Lower lobe of right lung (tissue), 2 donors: Measurements from ENCODE around the gene HOMER1. TPM values are rescaled to one million over a fixed set of nuclear protein-coding genes. Genes with fewer than 3 reads are reported as not detected.

Source experiments
- ATAC-seq, 2 donors: fragments of 200-7000 bp; cut with Tn5 transposase; one replicate each; pipeline ENCODE4 v1.9.1; 2020 to 2022; ENCODE audit warnings: mild to moderate bottlenecking in 2 of 2, moderate library complexity in 2 of 2
- DNase-seq: peaks from one replicate; pipeline ENCODE4 v3.0.0-alpha.2; 2020
- H3K27ac ChIP-seq: fragments of 200-600 bp; one replicate; pipeline ENCODE4 v1.8.0; 2022
- H3K27me3 ChIP-seq: fragments of 200-600 bp; one replicate; pipeline ENCODE4 v1.8.0; 2022; ENCODE audit warnings: low read depth
- H3K36me3 ChIP-seq: fragments of 200-600 bp; one replicate; pipeline ENCODE4 v1.8.0; 2022; ENCODE audit warnings: mild to moderate bottlenecking
- H3K4me1 ChIP-seq: fragments of 200-600 bp; one replicate; pipeline ENCODE4 v1.8.0; 2022
- H3K4me3 ChIP-seq: fragments of 200-600 bp; one replicate; pipeline ENCODE4 v1.8.0; 2022; ENCODE audit warnings: mild to moderate bottlenecking
- H3K9me3 ChIP-seq: fragments of 200-600 bp; one replicate; pipeline ENCODE4 v1.8.0; 2022
- intact Hi-C: fragments of 100-400 bp; cut with DNase I; formaldehyde crosslinking; loops from one replicate; pipeline ENCODE4 v1.11.0; 2022
- total RNA-seq: library from RNA; stranded (reverse); fragmentation: NEBNext Ultra II Directional; extraction: Animal tissue kit (Norgen Biotek cat#: 25700); gene quantifications from one replicate; pipeline ENCODE4 v1.2.1, GENCODE V29; 2021
- TF ChIP-seq, protein P1 (sequence below): fragments of 200-600 bp; IDR thresholded peaks from one replicate; pipeline ENCODE4 v1.8.0; 2022; ENCODE audit warnings: antibody characterized with exemption, mild to moderate bottlenecking
- donor health status: DM: no; HTN: yes; CAD: no; lungs with severe emphysema.

HOMER1 gene
- total RNA-seq, 1 donor from 2014 or later: 6.9 TPM

DNA sequence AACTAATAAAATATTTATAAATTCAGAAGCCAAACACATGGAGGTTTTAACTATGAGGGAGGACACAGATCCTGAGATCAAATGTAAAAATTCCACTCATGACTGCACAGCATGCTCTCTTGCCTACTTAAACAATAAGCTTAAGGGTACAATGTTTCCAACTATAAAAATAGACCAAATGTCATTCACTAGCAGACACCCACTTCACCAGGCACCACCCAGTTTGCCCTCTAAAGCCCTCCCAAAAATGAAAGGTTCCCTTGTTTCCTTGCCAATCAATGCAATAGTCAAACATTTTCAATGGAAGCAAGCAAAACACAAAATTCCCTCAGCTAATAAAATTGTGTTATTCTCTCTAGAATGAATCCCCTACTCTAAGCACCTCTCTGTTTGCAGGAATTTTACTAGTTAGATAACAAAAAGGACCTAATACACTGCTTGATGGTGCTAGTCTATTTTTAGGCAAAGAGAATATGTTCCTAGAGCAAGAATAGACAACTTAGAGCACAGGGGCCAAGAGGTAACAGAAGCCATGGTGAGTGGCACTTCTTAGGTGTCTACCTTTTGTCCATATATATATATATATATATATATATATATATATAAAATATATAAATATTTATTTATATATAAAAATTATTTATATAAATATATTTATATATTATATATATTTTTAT, 135.3 kb downstream of the HOMER1 start:
- intact Hi-C loops: no loop called here
- Histone ChIP-seq H3K4me1 (no peaks in the 10 kb centered on the region), H3K27me3 (no peaks in the 10 kb centered on the region), H3K27ac (no peak overlapping the region), H3K9me3 (peaks cover 22% of the 10 kb centered on the region), H3K36me3 (no peaks in the 10 kb centered on the region), H3K4me3 (no peak overlapping the region)
- TF ChIP-seq, protein P1, sequence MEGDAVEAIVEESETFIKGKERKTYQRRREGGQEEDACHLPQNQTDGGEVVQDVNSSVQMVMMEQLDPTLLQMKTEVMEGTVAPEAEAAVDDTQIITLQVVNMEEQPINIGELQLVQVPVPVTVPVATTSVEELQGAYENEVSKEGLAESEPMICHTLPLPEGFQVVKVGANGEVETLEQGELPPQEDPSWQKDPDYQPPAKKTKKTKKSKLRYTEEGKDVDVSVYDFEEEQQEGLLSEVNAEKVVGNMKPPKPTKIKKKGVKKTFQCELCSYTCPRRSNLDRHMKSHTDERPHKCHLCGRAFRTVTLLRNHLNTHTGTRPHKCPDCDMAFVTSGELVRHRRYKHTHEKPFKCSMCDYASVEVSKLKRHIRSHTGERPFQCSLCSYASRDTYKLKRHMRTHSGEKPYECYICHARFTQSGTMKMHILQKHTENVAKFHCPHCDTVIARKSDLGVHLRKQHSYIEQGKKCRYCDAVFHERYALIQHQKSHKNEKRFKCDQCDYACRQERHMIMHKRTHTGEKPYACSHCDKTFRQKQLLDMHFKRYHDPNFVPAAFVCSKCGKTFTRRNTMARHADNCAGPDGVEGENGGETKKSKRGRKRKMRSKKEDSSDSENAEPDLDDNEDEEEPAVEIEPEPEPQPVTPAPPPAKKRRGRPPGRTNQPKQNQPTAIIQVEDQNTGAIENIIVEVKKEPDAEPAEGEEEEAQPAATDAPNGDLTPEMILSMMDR: no peak
- ATAC-seq (no peak), DNase-seq (no peak)

DNA sequence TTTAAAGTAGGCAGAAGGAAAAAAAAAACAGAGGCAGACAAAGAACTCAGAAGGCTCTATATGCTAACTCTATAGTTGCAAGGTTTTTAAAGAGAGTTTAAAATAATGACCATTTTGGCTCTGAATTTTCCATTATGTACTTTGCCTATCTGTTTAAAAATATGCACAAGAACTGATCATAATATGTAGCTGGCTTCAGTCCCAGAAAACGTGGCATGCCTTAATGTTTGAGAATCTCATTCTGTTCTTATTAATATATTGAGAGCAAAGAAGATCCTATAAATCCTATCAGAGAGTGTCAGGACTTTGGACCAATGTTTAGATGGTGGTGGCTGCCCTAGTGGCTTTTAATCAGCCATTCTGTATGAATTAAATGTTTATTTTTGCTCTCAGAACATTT, 156.5 kb downstream of the HOMER1 start:
- Histone ChIP-seq H3K4me3 (no peak overlapping the region), H3K27ac (no peak overlapping the region), H3K9me3 (no peaks in the 10 kb centered on the region), H3K4me1 (no peaks in the 10 kb centered on the region), H3K36me3 (no peaks in the 10 kb centered on the region), H3K27me3 (no peaks in the 10 kb centered on the region)
- ATAC-seq (no peak), DNase-seq (no peak)
- intact Hi-C loops: no loop called here
- TF ChIP-seq, protein P1: no peak

DNA sequence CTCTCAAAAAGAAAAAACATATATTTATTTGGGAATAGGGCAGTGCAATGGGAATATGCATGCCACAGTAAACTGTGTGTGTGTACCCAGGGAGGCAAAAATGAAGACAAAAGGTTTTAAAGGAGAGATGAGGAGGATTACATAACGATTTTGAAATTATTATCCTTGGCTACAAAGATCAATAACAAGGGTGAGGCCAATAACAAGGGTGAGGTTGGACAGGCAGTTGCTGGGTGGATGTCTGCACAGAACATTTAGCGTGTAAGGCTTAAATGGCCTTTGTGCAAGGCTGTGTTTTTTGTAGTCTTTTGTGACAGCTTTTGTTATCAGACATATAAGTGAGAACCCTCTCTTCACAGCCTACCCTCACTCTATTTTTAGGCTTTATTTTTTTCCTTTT, 164.1 kb downstream of the HOMER1 start:
- intact Hi-C loops: no loop called here
- Histone ChIP-seq H3K36me3 (no peaks in the 10 kb centered on the region), H3K4me3 (no peak overlapping the region), H3K4me1 (no peaks in the 10 kb centered on the region), H3K9me3 (no peaks in the 10 kb centered on the region), H3K27ac (no peak overlapping the region), H3K27me3 (no peaks in the 10 kb centered on the region)
- no peak for DNase-seq
- TF ChIP-seq, protein P1: no peak
- ATAC-seq: no peak

DNA sequence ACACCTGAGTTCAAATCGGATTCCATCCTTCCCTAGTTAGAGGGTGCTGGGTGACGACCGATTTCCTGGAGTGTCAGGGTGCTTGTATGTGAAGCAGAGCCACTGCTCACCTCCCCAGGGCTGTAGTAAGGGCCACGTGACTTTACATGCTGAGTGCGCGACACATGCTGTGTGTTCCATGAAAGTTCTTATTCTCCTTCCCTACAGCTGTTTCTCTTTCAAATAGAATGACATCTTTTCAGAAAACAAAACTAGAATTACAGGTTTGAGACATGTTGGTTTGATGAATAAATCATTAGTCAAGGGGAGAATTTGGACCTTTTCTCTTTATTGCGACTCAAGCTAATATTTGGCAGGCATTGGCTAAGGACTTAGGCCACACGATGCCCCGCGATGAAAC, 164.9 kb downstream of the HOMER1 start:
- ATAC-seq (no peak), DNase-seq (no peak)
- Histone ChIP-seq H3K27me3 (no peaks in the 10 kb centered on the region), H3K4me1 (no peaks in the 10 kb centered on the region), H3K4me3 (no peak overlapping the region), H3K9me3 (no peaks in the 10 kb centered on the region), H3K36me3 (no peaks in the 10 kb centered on the region), H3K27ac (no peak overlapping the region)
- intact Hi-C loops: no loop called here
- TF ChIP-seq, protein P1: no peak

DNA sequence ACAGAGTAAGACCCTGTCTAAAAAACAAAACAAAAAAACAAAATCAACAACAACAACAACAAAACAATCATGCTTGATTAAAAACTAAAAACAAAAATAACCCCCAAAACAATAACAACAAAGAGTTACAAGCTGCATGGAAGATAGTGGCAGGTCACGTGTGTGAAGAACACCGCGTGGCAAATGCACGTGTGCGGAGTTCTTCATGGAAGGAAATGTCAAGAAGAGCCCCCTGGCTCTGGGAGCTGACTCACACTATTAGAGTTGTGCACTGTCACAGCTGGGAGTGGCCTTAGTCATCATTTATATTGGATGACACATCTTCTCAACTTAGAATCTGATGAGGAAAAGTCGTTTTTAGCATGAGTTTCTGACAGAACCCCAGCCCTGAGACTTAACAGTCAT, 167.5 kb downstream of the HOMER1 start:
- Histone ChIP-seq H3K4me1 (no peaks in the 10 kb centered on the region), H3K27ac (no peak overlapping the region), H3K27me3 (no peaks in the 10 kb centered on the region), H3K36me3 (no peaks in the 10 kb centered on the region), H3K4me3 (no peak overlapping the region), H3K9me3 (no peaks in the 10 kb centered on the region)
- intact Hi-C loops: no loop called here
- TF ChIP-seq, protein P1: no peak
- ATAC-seq (no peak), DNase-seq (no peak)
